CMK (cell line): ENCODE data around the gene KLRF1.

Experiments used
- DNase-seq: peaks from one replicate; pipeline ENCODE4 v3.0.0-alpha.2; 2010; ENCODE audit warnings: low read depth

The KLRF1 gene

GRCh38 chr12:9809338-9809737 lies 17.9 kb upstream of the KLRF1 start:
- DNase-seq: no peak

- no peak for DNase-seq
Observed at GRCh38 chr12:9809866-9810265, 17.4 kb upstream of the KLRF1 start.

GRCh38 chr12:9810671-9811070 lies 16.6 kb upstream of the KLRF1 start:
- DNase-seq: no peak

- DNase-seq: no peak
Observed at GRCh38 chr12:9811621-9812020, 15.7 kb upstream of the KLRF1 start.

GRCh38 chr12:9813821-9814798 lies 13.2 kb upstream of the KLRF1 start:
- no peak for DNase-seq

- no peak for DNase-seq
Observed at GRCh38 chr12:9820281-9820930, 6.9 kb upstream of the KLRF1 start.

GRCh38 chr12:9829483-9829882 lies 2.2 kb downstream of the KLRF1 start:
- no peak for DNase-seq

- no peak for DNase-seq
Observed at GRCh38 chr12:9829982-9830381, 2.7 kb downstream of the KLRF1 start.

- no peak for DNase-seq
Observed at GRCh38 chr12:9831720-9832119, 4.4 kb downstream of the KLRF1 start.

- no peak for DNase-seq
Observed at GRCh38 chr12:9843407-9843806, 16.1 kb downstream of the KLRF1 start.

GRCh38 chr12:9848899-9849298 lies 21.6 kb downstream of the KLRF1 start:
- no peak for DNase-seq

GRCh38 chr12:9851050-9851449 lies 23.8 kb downstream of the KLRF1 start:
- no peak for DNase-seq

GRCh38 chr12:9851927-9852326 lies 24.6 kb downstream of the KLRF1 start:
- no peak for DNase-seq

- no peak for DNase-seq
Observed at GRCh38 chr12:9856151-9856550, 28.9 kb downstream of the KLRF1 start.

- no peak for DNase-seq
Observed at GRCh38 chr12:9856894-9857293, 29.6 kb downstream of the KLRF1 start.

GRCh38 chr12:9858135-9858534 lies 30.9 kb downstream of the KLRF1 start:
- DNase-seq: no peak

GRCh38 chr12:9864913-9865675 lies 37.8 kb downstream of the KLRF1 start:
- DNase-seq: no peak

GRCh38 chr12:9866860-9867269 lies 39.6 kb downstream of the KLRF1 start:
- DNase-seq: no peak

GRCh38 chr12:9867531-9867930 lies 40.2 kb downstream of the KLRF1 start:
- DNase-seq: no peak

- DNase-seq: no peak
Observed at GRCh38 chr12:9868311-9868801, 41.1 kb downstream of the KLRF1 start.

GRCh38 chr12:9868951-9869306 lies 41.6 kb downstream of the KLRF1 start:
- DNase-seq: no peak
